ENCODE measurements around the gene MGAT4C. TPM values are rescaled to one million over a fixed set of nuclear protein-coding genes. Genes with fewer than 3 reads are reported as not detected.
"Not testable (repeated sequence)": the region's sequence is repeated elsewhere in the genome, so short reads cannot be mapped to it uniquely, and the experiment has no call there.

MGAT4C gene
- total RNA-seq, 4 donors from 2014 or later: under 0.01 to 2.5 (median 0.31) TPM

DNA sequence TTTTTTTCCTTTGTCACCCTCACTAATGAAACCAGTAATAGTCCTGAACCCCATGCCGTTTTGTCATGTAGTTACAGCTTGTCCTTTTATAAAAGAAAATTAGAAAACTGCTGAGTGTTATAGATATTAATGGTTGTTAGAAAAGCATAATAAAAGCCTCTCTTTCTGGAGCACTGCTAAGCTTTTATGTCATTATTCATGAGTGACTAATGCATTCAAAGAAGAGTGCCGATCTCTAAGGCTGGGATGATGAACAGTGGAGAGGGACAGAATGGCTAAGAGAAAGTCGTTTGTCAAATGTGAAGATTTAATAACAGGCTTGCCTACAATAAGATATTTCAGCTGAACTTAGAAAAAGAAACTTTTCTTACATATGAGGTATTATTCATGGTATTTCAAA, 121.6 kb downstream of the MGAT4C start:
- intact Hi-C loops (cut with DNase I; ENCODE audit: low total_unique reads): no loop called here
- DNase-seq: no peak
- Histone ChIP-seq H3K9me3 (no peaks in the 10 kb centered on the region), H3K36me3 (no peaks in the 10 kb centered on the region), H3K4me3 (no peak overlapping the region), H3K27ac (no peak overlapping the region), H3K4me1 (no peaks in the 10 kb centered on the region), H3K27me3 (no peaks in the 10 kb centered on the region)
- TF ChIP-seq, protein P1, sequence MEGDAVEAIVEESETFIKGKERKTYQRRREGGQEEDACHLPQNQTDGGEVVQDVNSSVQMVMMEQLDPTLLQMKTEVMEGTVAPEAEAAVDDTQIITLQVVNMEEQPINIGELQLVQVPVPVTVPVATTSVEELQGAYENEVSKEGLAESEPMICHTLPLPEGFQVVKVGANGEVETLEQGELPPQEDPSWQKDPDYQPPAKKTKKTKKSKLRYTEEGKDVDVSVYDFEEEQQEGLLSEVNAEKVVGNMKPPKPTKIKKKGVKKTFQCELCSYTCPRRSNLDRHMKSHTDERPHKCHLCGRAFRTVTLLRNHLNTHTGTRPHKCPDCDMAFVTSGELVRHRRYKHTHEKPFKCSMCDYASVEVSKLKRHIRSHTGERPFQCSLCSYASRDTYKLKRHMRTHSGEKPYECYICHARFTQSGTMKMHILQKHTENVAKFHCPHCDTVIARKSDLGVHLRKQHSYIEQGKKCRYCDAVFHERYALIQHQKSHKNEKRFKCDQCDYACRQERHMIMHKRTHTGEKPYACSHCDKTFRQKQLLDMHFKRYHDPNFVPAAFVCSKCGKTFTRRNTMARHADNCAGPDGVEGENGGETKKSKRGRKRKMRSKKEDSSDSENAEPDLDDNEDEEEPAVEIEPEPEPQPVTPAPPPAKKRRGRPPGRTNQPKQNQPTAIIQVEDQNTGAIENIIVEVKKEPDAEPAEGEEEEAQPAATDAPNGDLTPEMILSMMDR (IDR thresholded peaks at IDR 0.05): no peak
- no peak for TF ChIP-seq POLR2A (IDR thresholded peaks at IDR 0.05)

DNA sequence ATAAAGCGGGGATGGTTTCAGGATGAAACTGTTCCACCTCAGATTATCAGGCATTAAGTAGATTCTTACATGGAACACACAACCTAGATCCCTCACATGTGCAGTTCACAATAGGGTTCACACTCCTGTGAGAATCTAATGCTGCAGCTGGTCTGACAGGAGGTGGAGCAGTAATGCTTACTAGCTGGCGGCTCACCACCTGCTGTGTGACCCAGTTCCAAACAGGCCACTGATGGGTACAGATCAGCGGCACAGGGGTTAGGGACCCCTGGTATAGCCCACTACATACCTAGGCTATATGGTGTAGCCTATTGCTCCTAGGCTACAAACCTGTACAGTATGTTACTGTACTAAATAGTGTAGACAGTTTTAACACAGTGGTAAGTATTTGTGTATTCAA, 129.3 kb downstream of the MGAT4C start:
- H3K4me3 ChIP-seq; H3K9me3 ChIP-seq; H3K36me3 ChIP-seq; H3K27ac ChIP-seq; DNase-seq; H3K27me3 ChIP-seq; intact Hi-C loops (cut with DNase I; ENCODE audit: low total_unique reads); H3K4me1 ChIP-seq: not testable (repeated sequence)

DNA sequence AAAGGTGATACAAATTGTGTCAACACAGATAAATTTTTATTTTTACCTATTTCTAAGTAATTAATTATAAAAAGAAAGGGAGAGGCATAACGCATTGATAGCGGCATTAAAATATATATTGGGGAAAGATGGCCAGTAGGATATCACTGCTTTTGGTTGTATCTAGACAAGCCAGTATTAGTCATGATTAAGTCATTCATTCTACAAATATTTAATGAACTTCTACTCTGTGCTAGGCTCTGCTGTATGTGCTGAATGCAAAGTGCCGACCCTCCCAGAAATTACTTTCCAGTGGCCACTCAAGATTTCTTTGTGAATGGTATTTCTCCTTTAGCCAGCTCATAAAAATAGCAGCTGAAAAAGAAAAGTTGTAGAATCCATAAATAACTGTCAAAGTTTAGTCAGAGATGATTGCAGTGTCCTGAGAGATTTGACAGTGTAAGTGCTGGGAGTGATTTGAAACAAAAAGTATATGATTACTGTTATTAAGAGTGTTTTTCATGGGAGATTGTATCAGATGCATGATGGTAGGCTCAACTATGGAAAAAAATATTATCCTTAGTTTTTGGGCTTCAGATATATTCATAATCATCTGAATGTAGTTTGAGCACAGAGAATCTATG, 133.2 kb downstream of the MGAT4C start:
- Histone ChIP-seq H3K27ac (no peak overlapping the region), H3K36me3 (no peaks in the 10 kb centered on the region), H3K27me3 (peaks cover 0 to 4% of the 10 kb centered on the region in 2 donors), H3K4me3 (no peak overlapping the region), H3K4me1 (no peaks in the 10 kb centered on the region), H3K9me3 (no peaks in the 10 kb centered on the region)
- no peak for DNase-seq
- intact Hi-C loops (cut with DNase I; ENCODE audit: low total_unique reads): no loop called here
- TF ChIP-seq, protein P1 (IDR thresholded peaks at IDR 0.05): no peak
- no peak for TF ChIP-seq POLR2A (IDR thresholded peaks at IDR 0.05)

DNA sequence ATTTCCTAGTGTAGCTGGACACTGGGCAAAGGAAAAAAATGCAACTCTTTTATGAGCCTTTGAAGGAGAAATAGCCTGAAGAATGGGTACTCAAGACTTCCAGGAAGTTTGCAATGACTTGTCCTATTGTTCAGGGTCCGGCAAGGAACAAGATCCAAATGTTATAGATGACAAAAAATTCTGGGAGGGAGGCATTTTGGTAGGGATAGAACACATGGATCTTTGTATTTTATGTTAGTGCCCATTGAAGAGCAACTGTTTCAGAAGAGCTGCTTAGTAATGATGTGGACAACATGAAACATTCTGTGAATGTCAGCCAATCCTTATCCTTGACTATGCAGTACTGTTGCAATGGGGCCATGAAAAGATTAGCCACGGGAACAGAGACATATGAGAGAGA, 138.0 kb downstream of the MGAT4C start:
- no peaks in the 10 kb centered on the region for H3K36me3 ChIP-seq
- H3K4me3 ChIP-seq: no peak overlapping the region
- no peaks in the 10 kb centered on the region for H3K9me3 ChIP-seq
- H3K27me3 ChIP-seq: no peaks in the 10 kb centered on the region
- H3K27ac ChIP-seq: no peak overlapping the region
- TF ChIP-seq POLR2A (IDR thresholded peaks at IDR 0.05): no peak
- TF ChIP-seq, protein P1 (IDR thresholded peaks at IDR 0.05): no peak
- intact Hi-C loops (cut with DNase I; ENCODE audit: low total_unique reads): no loop called here
- no peak for DNase-seq
- no peaks in the 10 kb centered on the region for H3K4me1 ChIP-seq

DNA sequence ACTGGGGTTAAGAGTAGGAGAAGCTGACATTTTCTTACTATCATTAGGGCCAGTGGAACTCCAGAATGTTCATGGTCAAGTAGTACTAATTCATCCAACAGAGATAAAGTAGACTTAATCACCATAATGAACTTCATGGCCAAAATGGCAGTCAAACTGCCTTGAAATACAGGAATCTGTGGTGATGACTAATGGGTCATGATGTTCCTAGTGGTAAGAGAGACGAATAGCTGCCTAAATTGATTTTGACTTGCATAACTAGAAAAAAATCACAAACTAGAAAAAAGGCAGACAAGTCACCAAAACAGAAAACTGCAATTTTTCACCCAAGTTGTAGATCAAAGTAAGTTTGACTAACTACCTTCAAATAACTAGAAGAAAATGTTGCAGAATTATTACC, 138.5 kb downstream of the MGAT4C start:
- Histone ChIP-seq H3K27me3 (no peaks in the 10 kb centered on the region), H3K36me3 (no peaks in the 10 kb centered on the region), H3K27ac (no peak overlapping the region), H3K9me3 (no peaks in the 10 kb centered on the region), H3K4me1 (no peaks in the 10 kb centered on the region), H3K4me3 (no peak overlapping the region)
- DNase-seq: no peak
- no peak for TF ChIP-seq POLR2A (IDR thresholded peaks at IDR 0.05)
- TF ChIP-seq, protein P1 (IDR thresholded peaks at IDR 0.05): no peak
- intact Hi-C loops (cut with DNase I; ENCODE audit: low total_unique reads): no loop called here

DNA sequence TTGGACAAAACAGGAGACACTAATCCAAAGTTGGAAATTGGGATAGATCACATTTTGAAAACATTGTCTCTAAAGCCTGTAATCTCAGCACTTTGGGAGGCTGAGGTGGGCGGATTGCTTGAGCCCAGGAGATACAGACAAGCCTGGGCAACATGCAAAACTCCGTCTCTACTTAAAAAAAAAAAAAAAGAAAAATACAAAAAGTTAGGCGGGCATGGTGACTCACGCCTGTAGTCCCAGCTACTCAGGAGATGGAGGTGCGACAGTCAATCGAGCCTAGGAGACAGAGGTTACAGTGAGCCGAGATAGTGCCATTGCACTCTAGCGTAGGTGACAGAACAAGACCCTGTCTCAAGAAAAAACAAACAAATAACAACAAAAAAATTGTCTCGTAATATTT, 152.1 kb downstream of the MGAT4C start:
- H3K9me3 ChIP-seq: no peaks in the 10 kb centered on the region
- H3K36me3 ChIP-seq: no peaks in the 10 kb centered on the region
- H3K27ac ChIP-seq: no peak overlapping the region
- no peaks in the 10 kb centered on the region for H3K27me3 ChIP-seq
- H3K4me3 ChIP-seq: no peak overlapping the region
- intact Hi-C loops (cut with DNase I; ENCODE audit: low total_unique reads): no loop called here
- TF ChIP-seq, protein P1 (IDR thresholded peaks at IDR 0.05): no peak
- no peak for TF ChIP-seq POLR2A (IDR thresholded peaks at IDR 0.05)
- DNase-seq: no peak
- no peaks in the 10 kb centered on the region for H3K4me1 ChIP-seq
